ENCODE measurements around the gene SLIT1.

Gene SLIT1

DNA sequence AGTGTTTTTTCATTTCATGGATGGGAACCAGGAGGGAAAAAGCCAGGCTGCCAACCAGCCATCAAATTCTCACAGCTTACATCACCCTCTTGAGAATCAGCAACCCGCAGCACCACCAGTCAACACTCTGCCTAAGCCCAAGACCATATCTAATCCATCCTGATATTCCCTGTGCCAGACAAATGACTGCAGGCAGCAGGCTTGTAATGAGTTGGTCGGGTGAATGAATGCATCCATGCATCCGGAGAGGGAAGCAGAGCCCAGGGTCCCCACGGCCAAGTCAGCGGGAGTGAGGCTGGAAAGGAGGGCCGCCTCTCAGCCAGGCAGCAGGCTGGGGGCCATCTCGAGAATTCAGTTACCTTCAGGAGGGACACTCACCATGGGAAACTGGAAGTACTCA lies 46.9 kb downstream of the SLIT1 start:
- no peak for DNase-seq (ENCODE audit: low spot score)

DNA sequence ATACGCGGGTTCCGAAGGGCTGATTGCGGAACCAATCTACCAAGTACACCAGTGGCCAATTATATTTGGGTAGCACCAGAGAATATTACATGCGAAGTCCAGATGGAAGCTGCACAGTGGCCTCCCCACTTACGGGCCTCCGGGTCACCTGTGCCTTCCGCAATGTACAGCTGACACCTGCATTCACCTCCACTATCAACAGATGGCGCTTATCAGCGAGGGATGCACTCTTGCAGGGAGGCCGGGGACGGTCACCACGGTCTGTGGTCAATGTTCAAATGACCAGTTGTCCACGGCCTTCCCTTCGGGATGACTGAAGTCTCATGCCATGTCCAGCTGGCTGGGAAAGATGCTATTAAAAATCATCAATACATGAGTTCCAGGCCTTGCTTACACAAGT lies 47.6 kb downstream of the SLIT1 start:
- peak; percentile 42 for DNase-seq (ENCODE audit: low spot score)

DNA sequence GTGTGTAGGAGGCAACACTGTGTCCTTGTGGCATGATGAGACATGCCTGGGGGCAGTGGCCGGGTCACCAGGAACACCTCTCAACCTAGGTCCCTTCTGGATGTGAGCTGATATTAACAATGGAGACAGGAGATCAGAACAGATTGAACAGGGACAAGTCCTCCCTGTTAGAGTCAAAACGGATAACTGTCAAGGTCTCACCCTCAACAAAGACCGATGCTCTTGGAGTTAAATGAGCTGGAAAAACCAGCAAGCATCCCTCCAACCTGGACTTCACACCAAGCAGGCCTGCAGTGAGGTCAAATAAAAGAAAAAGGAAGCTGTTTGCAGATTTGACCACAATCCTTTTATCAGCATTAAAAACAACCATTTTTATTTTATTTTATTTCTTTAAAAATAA lies 49.0 kb downstream of the SLIT1 start:
- no peak for DNase-seq (ENCODE audit: low spot score)

DNA sequence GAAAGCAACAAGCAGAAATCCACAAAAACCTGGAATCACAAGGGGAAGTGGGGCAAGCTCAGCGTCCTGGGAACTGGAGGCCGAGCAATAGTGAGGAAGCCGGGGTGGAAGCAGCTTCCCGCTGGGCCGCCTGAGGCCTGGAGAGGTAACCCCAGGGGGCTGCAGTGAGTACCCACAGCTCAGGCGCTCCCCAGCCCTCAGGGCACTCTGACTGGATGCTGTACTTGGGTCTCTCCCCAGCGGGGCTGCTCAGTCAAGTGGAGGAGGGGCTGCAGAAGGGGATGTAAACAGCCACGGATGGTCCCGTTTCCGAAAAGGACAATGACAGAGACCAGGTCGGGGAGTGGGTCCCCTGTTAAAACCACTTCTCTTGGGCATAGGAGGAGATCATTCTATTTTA lies 50.3 kb downstream of the SLIT1 start:
- no peak for DNase-seq (ENCODE audit: low spot score)

DNA sequence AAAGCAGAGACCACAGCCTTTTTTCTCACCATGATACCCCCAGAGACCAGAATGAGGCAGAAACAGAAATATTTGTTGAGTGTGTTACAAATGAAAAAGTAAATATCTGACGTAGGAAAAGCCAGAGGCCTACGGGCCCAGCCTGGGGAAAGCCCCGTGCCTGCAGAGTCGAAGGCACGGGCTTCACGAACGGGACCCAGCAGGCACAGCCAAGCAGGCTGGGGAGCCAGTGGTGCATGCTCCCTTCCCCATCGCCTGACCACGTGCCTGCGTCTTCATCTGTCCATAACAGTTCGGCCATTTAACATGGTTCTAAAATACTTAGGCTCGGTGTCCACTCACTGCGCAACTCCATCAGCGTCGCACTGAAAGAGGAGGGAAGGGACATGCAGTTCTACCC lies 50.8 kb downstream of the SLIT1 start:
- no peak for DNase-seq (ENCODE audit: low spot score)

DNA sequence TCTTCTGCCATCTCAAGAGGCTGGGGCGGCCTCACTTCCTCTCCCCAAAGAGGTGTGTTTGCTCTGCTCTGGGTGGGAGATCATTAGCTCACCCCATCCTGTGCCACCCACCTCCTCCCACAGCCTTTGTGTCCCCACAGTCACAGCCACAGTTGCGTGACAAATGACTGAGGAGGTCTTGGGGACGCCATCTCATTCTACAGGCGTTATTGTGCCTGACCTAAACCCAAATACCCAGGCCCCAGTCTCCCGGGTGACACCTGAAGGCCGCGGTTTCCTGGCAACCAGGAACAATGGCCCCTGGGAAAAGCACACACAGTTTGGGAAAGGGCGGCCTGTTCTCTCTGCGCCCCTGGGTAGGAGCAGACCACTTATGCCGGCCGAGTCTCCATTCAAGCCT lies 51.6 kb downstream of the SLIT1 start:
- DNase-seq (ENCODE audit: low spot score) = no peak

DNA sequence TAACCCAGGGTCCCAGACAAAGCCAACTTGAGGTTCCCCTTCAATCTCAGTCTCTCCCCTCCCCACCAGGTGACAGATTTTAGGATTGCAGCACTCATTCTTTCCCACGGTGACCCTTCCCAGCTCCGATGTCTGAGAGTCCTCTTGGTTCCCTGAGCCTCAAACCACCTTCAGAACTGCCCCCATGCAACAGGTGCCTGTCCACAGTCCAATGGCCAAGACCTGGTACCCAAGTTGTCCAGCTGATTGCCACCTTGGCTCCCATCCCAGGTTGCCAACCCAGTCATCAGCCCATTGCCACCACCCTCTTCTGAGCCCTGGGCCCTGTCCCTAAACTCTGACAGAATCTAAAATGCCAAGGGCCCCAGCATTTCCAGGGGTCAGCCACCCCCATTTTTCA lies 53.5 kb downstream of the SLIT1 start:
- DNase-seq (ENCODE audit: low spot score) = no peak

DNA sequence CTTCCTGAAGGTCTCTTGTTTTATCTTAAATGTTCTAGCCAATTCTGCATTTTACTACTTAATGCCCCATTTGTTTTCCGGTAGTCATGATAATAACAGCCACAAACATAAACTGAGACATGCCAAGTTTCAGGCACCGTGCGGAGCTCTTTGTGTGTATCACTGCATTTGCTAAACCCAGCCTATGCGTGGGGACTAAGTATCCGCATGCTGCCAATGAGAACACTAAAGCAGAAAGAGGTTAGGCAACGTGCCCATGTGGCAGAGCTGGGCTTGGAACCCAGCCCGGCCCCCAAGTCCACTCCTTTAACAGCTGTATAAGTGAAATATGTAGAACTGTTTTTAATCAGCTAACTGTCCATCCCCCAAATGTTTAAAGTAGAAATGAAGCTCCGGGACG lies 54.1 kb downstream of the SLIT1 start:
- no peak for DNase-seq (ENCODE audit: low spot score)

DNA sequence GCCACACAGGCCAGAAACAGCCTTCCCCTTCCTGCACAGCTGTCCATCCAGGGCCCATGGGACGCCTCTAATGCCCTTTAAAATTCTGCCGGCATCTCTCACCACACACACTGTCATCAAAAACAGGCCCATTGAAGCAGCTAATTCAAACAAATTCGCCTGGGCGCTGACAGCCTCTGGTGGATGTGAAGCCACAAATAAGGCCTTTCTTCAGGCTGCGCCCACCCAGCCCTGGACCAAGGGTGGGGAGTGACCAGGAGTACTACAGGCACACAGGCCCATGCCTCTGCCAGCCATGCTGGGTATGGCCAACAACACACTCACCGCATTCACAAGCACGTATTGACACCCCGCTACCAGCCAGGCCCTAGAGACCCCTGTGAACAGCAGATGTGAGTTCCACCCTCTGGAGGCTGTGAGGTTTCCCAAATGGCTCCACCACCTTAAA lies 54.6 kb downstream of the SLIT1 start:
- DNase-seq (ENCODE audit: low spot score) = no peak

DNA sequence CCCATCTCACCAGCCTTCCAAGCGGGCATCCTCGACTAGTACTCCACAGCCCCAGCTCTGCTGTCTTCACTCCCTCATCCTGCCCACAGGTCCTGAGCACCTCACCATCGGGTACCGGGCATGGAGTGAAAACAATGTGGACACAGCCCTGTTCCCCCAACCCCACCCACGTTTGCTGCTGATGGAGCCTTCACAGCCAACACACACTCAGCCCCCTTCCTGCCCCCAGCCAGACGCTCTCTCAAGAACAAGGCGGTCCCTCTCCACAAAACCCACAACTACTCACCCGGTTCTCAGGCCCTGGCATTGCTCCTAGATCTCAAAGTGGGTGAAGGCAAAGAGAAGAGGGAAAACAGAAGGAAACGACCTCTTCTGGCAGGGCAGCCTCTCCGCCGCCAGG lies 56.1 kb downstream of the SLIT1 start:
- DNase-seq (ENCODE audit: low spot score) = no peak

DNA sequence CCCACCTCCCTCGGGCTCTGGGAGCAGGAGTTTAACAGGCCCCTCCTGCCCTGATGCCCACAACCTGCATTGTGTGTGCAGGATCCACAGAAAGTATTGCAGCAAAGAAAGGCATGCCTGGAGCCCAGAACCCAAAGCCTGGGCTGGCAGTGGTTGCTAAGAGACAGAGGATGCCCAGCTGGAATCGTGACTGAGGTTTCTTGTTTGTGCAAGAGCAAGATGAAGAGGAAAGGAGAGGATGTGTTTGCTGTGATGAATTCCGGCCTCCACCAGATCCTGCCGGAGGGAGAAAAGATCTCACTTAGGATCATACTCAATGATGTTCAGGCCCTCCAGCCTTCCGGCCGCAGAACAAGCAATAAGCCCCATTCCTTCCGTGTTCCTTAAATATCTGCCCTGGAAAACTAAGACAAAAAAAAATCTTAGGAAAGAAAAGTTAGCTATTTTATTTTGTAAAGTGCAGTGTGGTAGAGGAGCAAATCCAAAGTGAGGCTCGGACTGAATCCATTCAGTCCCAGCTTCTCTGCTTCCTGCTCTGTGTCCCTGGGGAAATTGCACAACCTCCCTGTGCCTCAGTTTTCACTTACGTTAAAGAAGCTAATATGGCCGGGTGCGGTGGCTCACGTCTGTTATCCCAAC lies 57.1 kb downstream of the SLIT1 start:
- DNase-seq (ENCODE audit: low spot score) = no peak

DNA sequence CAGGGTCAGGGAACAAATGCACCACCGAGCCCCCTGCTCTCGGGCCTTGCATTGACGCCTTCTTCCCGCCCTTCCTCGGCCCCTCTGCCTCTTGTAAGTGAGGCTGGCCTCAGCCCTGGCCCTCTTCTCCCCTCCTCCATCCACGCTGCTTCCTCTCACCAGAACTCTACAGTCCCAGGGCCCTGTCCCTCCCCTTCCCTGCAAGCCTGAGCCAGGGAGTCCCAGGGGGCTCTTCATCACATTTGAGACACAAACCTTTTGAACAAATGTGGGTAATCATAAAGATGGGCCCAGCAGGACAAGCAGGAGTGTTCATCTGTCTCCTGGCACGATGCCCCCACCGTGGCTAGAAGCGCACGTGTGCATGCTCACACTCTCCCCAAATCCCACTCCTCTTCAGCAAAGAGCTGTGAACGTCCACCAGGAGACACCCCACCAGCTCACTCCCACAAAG lies 57.7 kb downstream of the SLIT1 start:
- DNase-seq (ENCODE audit: low spot score) = no peak

DNA sequence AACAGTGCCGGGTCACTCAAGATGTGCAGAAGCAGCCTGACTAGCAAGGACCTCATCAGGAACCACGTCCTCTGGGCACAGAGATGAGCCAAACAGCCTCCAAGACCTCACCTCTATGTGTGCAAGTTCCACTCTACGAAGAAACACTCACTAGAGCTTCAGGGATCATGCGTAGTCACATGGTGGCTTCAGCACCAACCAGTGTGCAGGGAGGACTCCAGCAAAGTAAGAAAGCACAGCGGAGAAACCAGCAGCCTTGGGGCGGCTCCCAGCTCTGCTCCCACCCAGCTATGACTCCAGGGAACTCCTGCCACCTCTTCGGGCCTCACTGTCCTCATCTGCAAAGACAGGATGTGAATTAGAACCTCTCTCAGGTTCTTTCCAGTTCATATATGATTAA lies 58.2 kb downstream of the SLIT1 start:
- no peak for DNase-seq (ENCODE audit: low spot score)

DNA sequence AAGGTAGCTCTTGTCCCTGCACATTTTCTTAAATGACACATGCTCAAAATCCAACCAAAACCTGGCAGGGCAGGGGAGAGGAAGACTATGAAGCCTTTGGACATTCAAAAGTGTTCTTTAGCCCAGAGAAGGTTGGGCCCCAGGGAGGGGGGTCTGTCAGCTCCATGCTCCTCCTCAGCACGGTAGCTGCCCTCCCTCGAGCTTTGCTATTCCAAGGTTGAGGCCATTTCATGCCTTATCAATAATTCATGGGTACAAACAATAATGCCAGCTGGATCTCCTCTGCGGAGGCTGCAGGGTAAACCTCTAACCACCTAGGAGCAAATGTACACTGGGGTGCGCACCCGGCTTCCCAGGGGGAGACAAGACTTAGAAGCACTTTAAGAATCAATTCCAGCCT lies 61.5 kb downstream of the SLIT1 start:
- no peak for DNase-seq (ENCODE audit: low spot score)

DNA sequence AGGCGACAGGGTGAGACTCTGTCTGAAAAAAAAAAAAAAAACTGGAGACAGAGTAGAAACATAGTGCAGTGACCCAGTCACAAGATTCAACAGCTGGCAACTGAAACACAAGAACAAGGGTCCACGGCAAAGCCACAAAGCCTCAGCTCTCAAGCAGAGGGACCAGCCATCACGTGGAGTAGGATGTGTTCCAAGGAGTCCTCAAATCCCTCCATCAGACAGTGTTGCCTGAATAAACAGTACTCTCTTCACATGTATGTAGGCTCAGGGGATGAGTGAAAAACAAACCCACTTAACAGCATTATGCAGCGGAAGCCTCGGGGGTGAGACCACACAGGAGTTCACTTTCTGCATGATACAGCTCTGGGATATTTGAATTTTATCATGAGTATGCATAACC lies 62.0 kb downstream of the SLIT1 start:
- DNase-seq (ENCODE audit: low spot score) = no peak

DNA sequence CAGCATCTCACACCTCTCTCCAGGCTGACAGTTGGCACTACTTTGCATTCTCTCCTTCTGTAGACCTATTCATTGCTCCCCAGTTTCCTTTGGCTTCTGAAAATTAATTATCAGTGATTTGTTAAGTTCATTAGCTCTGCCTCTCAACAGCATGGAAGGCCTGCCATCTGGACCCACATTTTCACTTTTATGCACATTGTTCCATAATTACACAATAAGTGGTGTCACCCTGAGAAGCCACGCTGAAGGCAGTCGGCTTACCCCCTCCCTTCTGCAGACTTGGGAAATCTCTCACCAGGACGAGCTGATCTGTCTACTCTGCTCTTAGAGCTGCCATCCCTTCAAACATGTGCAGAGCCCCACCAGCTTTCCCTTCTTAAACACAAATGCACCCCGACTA lies 64.7 kb downstream of the SLIT1 start:
- DNase-seq (ENCODE audit: low spot score) = no peak

DNA sequence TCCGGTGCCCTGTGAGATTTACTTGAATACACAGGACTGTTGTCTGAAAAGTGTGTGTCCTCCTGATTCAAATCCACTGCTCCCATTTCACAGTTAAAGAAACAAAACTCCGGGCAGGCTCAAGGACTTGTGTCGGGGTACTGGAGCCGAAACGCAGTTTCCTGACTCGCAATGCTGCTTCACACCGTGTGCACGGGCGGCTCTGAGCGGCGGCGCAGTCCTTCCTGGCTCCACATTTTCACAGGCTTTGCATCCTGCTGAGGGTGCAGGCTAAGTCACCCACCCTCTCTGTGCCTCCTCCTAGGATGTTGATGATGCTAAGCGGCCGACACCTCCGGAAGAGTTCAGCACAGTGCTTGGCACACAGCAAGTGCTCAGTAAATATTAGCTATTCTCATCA lies 65.4 kb downstream of the SLIT1 start:
- no peak for DNase-seq (ENCODE audit: low spot score)

DNA sequence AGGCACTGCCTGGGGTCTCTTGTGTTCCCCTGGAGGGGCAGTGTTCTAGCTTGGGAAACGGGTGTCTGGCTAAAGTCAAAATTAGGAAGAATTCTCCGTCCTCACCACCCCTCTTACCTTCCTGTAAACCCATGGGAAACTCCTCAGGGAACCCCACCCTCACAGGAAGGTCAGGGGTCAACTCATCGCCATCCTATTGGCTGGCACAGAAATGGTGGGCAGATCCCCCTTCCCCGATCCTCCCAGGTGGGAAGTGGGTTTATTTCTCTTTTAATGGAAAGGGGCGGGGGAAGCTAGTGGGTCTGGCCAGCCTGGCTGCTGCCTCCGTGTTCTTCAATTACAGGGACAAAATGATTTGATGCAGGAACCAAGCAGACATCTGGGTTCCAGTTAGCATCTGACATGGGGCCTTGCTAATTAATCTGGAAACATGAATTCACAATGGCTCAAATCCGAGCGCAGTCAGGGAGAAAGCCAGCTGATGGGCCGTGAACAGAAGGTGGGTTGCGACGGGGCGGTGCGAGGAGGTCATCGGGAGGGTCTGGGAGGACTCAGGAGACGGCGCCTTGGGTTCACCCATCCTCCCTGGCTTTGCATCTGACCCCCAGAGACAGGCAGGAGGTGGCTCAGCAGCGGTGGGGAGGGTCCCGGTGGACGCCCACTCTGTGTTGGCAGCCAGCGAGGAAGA lies 66.6 kb downstream of the SLIT1 start:
- no peak for DNase-seq (ENCODE audit: low spot score)

DNA sequence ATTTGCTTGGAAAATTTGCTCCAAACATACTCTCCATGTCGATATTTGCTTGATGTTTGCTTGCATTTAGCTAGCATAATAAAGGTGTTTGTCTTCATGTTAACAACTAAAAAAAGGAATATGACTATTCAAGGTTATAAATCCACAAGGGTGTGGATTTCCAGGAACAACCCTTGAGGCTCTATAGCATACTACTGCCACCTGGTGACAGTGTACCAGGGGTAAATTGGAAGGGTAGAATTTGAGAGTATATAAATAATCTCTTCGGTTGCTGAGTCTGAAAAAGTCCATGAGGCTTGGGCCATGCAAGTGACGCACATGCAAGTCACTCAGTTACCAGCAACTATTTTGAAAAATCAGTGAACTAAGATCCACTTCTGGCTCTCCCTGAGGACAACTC lies 68.4 kb downstream of the SLIT1 start:
- peak; percentile 45 for DNase-seq (ENCODE audit: low spot score)

DNA sequence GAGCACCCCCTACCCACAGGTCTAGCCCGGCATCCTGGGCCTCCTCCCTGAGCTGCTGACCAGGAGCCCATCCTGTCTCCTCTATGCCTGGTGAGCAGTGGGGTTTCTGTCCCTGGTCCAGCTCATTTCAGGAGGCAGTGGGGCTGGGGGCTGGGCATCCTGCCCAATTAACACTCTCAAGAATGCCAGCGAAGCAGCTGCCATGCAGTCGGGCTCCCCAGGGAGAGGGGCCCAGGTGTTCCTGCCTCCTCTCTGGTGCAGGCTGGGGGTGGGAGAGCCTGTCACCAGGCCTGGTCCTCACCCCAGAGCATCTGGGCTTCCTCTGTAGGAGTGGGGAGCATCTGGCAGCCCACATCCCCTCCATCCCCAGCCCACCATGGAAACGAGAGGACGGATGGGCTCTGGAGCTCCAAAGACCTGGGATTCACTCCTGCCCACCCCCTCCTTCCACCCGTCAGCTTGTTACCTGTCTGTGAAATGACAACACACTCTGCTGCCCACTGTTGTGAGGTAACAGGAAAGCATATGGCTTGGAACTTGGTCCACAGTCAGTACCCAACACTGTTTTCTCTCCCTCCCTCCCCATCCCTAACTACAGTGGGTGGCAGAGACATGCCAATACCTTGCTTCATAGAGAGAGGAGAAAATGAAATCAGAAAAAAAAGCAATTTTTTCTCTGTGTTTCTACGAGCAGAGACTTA lies 69.1 kb downstream of the SLIT1 start:
- no peak for DNase-seq (ENCODE audit: low spot score)

DNA sequence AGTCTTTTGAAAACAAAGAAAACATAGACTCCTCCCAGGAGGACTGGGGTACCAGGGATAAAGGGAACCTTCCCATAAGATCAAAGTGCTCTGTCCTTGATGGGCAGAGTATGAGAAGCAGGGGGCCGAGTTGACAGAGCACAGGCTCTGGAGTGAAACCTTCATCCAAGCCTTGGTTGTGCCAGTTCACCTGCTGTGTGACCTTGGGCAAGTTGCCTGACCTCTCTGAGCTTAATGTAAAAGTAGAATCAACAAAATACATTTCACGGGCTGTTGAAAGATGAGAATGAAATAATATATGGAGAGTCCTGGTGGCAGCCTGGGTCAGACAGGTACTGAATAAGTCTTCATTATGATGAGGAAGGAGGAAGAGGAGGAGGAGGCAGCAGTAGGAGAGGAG lies 69.9 kb downstream of the SLIT1 start:
- DNase-seq (ENCODE audit: low spot score) = no peak

DNA sequence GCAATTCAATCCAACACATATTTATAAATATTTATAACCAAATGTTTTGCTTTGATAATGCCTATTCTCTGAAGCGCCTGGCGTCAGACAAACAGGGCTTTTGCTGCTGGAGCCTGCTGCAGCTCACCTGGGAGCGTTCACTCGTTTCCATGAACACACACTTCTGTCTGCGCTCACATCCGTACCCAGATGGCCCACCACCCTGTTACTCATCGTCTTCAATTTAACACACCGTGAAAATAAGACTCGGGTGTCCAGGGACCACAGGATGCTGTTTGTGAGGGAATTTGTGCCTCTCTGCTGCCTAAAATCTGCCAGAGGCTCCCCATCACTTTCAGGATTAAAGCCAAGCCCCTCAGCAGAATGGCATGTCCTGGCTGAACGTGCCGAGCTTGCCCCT lies 74.1 kb downstream of the SLIT1 start:
- no peak for DNase-seq (ENCODE audit: low spot score)

DNA sequence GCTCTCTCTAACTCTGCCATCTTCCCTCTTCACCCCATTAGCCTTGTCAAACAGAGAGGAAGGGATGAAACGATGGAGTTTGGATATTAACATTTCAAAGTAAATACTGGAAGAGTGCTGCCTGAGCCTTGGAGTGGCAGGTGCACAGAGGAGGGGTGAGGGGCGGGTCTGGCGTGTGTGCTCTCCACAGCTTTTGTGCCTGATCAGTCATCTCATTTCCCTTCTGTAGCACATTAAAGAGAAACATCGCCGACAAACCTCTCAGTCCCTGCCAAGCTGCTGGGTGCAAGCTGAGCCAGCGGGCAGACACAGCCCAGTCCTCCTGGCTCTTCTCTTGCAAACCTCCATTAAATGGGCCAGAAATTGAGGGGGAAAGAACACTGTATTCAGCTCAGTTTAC lies 76.2 kb downstream of the SLIT1 start:
- DNase-seq (ENCODE audit: low spot score) = no peak

DNA sequence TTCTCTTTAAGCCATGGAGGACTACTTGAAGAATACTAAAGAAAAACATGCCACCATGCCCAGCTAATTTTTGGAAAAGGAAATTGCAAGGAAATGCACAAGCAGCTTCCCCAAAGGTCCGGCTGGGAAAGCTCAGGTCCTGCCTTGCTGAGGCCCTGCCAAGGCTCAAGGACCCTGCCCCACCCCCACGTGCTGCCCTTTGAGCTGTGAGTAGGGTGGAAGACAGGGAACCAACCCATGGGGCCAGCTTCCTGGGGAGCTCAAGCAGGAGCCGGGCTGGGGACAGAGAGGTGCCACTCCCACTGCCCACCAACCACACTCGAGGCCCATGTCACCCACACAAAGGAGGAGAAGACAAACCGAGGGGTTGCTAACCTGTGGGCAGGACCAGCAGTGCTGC lies 78.2 kb downstream of the SLIT1 start:
- no peak for DNase-seq (ENCODE audit: low spot score)
